HL-60 (cell line): ENCODE results near the gene GAS1.

Experiments
- DNase-seq, 2 experiments: peaks; one replicate each; pipeline ENCODE4 v3.0.0-alpha.2; 2010 to 2020; ENCODE audit warnings: low read depth in 1 of 2, low spot score in 1 of 2
- H3K27ac ChIP-seq: fragments of 250-450 bp; sonication (Bioruptor Pico); replicated peaks from 2 replicates; pipeline ENCODE4 v1.5.1; 2020; ENCODE audit warnings: mild to moderate bottlenecking, moderate library complexity
- H3K27me3 ChIP-seq: fragments of 250-450 bp; sonication (Bioruptor Pico); 2 replicates; pipeline ENCODE4 v1.5.1; 2021; ENCODE audit warnings: mild to moderate bottlenecking, moderate library complexity; ENCODE audit not compliant: insufficient read depth, poor library complexity, severe bottlenecking
- H3K4me3 ChIP-seq: replicated peaks from 2 replicates; pipeline ENCODE4 v1.5.1; 2011; ENCODE audit warnings: mild to moderate bottlenecking, control low read depth, low read length; ENCODE audit not compliant: insufficient read depth
- CTCF ChIP-seq: IDR thresholded peaks from one replicate; pipeline ENCODE4 v1.5.1; 2011; ENCODE audit warnings: low read length, control low read depth, inconsistent platforms; ENCODE audit not compliant: insufficient read depth
- GABPA ChIP-seq: IDR thresholded peaks from 2 replicates; pipeline ENCODE4 v1.6.1; 2012; ENCODE audit warnings: low read depth
- POLR2AphosphoS5 ChIP-seq: IDR thresholded peaks from 2 replicates; pipeline ENCODE4 v1.6.1; 2012; ENCODE audit warnings: low read depth
- REST ChIP-seq: IDR thresholded peaks from 2 replicates; pipeline ENCODE4 v1.6.1; 2012; ENCODE audit warnings: low read depth; ENCODE audit not compliant: insufficient replicate concordance
- SPI1 ChIP-seq: IDR thresholded peaks from 2 replicates; pipeline ENCODE4 v1.6.1; 2012; ENCODE audit warnings: low read depth, mild to moderate bottlenecking, borderline replicate concordance

Gene GAS1

GRCh38 chr9:86941197-86941596, 6.1 kb downstream of the GAS1 start:
- H3K27ac ChIP-seq: no peak overlapping the region
- H3K27me3 ChIP-seq: peaks cover 38% of the 10 kb centered on the region
- DNase-seq: no peak
- no peak for TF ChIP-seq GABPA
- no peak for TF ChIP-seq POLR2AphosphoS5
- no peak for TF ChIP-seq CTCF
- TF ChIP-seq SPI1: no peak
- no peak for TF ChIP-seq REST
- H3K4me3 ChIP-seq: no peak overlapping the region

DNA sequence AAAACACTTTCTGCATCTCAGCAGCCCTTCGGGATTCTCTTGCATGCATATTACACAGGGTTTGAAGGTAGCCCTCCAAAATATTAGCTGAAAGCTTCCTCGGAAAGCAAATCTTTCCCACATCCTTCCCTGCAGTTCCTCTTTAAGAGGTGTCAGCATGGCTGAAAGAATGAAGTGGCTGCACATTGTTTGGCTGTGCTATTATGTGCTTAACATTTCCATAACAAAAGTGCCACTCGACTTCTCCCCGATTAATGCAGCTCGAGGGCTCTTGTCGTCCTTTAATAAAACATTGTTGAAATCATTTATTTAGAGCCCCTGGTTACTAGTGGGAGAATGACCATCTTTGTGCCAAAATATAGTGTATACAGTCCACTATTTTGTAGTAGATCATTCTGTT, 6.5 kb downstream of the GAS1 start:
- Histone ChIP-seq H3K4me3 (no peak overlapping the region), H3K27ac (no peak overlapping the region), H3K27me3 (peaks cover 36% of the 10 kb centered on the region)
- TF ChIP-seq POLR2AphosphoS5 (no peak), GABPA (no peak), SPI1 (no peak), CTCF (no peak), REST (no peak)
- no peak for DNase-seq

DNA sequence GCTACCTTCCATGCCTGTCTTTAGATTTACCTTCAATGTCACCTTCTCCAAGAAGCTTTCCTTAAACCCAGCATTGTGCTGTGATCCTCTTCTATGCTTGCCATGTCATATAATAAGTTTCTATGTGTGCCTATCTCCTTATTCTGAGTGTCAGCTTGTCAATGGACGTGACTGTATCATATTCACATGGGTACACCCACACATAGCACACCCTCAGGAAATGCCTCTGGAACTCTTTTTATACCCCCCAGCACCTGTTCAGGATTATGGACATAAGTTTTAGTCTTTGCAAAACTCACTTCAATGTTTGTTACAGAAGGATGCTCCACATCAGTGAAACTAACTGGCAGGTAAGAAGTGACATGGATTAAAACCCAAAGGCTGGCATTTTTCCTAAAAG, 7.4 kb downstream of the GAS1 start:
- Histone ChIP-seq H3K27me3 (peaks cover 29% of the 10 kb centered on the region), H3K27ac (no peak overlapping the region)
- no peak for DNase-seq

More for the DNA sequence above, 7.4 kb downstream of the GAS1 start:
- no peak overlapping the region for H3K4me3 ChIP-seq
- TF ChIP-seq SPI1 (no peak), CTCF (no peak), REST (no peak), GABPA (no peak), POLR2AphosphoS5 (no peak)
